Brain microvascular endothelial cell (primary cell): ENCODE results near the gene PTGDS.

Source experiments
- DNase-seq: peaks from one replicate; pipeline ENCODE4 v3.0.0-alpha.2; 2020
- H3K27ac ChIP-seq: fragments of 250-450 bp; sonication (Bioruptor Pico); 2 replicates; pipeline ENCODE4 v1.5.1; 2020; ENCODE audit warnings: mild to moderate bottlenecking, moderate library complexity
- H3K27me3 ChIP-seq: fragments of 250-450 bp; sonication (Bioruptor Pico); replicated peaks from 2 replicates; pipeline ENCODE4 v1.5.1; 2020; ENCODE audit warnings: mild to moderate bottlenecking
- H3K36me3 ChIP-seq: fragments of 250-450 bp; sonication (Bioruptor Pico); replicated peaks from 2 replicates; pipeline ENCODE4 v1.5.1; 2020; ENCODE audit warnings: mild to moderate bottlenecking
- H3K4me3 ChIP-seq: 2 replicates; pipeline ENCODE4 v1.5.1; 2011; ENCODE audit warnings: low read depth, mild to moderate bottlenecking, control low read depth, low read length, moderate library complexity
- CTCF ChIP-seq: IDR thresholded peaks from 2 replicates; pipeline ENCODE4 v1.5.1; 2011; ENCODE audit warnings: low read depth, mild to moderate bottlenecking, moderate library complexity, low read length, control low read depth, inconsistent platforms; ENCODE audit errors: missing control alignments
- in situ Hi-C: cut with HindIII; loops from 2 replicates; pipeline ENCODE4 v1.10.0; 2017; ENCODE audit warnings: low sequenced_read_pairs, low pct_ligation_motif_present

The PTGDS gene

GRCh38 chr9:136964171-136964689, 13.1 kb upstream of the PTGDS start:
- no peaks in the 10 kb centered on the region for H3K27me3 ChIP-seq
- in situ Hi-C loops, result no loop called here
- no peak overlapping the region for H3K4me3 ChIP-seq
- no peak for TF ChIP-seq CTCF
- H3K27ac ChIP-seq, result no peak overlapping the region
- DNase-seq, result no peak
- no peaks in the 10 kb centered on the region for H3K36me3 ChIP-seq

GRCh38 chr9:136964833-136965422, 12.4 kb upstream of the PTGDS start:
- TF ChIP-seq CTCF, result no peak
- Histone ChIP-seq H3K27me3 (no peaks in the 10 kb centered on the region), H3K4me3 (no peak overlapping the region), H3K27ac (no peak overlapping the region), H3K36me3 (no peaks in the 10 kb centered on the region)
- no peak for DNase-seq
- in situ Hi-C loops, result no loop called here

- in situ Hi-C loops, result no loop called here
- Histone ChIP-seq H3K4me3 (no peak overlapping the region), H3K27ac (no peak overlapping the region), H3K27me3 (no peaks in the 10 kb centered on the region), H3K36me3 (no peaks in the 10 kb centered on the region)
- no peak for TF ChIP-seq CTCF
- DNase-seq, result no peak
Observed at GRCh38 chr9:136965771-136966484, 11.4 kb upstream of the PTGDS start.

- no peaks in the 10 kb centered on the region for H3K27me3 ChIP-seq
Observed at GRCh38 chr9:136968333-136969127, 8.8 kb upstream of the PTGDS start.

GRCh38 chr9:136969150-136969549, 8.2 kb upstream of the PTGDS start:
- no peak overlapping the region for H3K4me3 ChIP-seq
- no peak for DNase-seq
- in situ Hi-C loops, result no loop called here
- H3K36me3 ChIP-seq, result no peaks in the 10 kb centered on the region
- no peak overlapping the region for H3K27ac ChIP-seq
- no peak for TF ChIP-seq CTCF
- no peaks in the 10 kb centered on the region for H3K27me3 ChIP-seq

More at GRCh38 chr9:136968333-136969127, 8.8 kb upstream of the PTGDS start:
- H3K27ac ChIP-seq, result no peak overlapping the region
- H3K4me3 ChIP-seq, result no peak overlapping the region
- DNase-seq, result no peak
- H3K36me3 ChIP-seq, result no peaks in the 10 kb centered on the region
- in situ Hi-C loops, result no loop called here
- TF ChIP-seq CTCF, result no peak
